Measurements from ENCODE around the gene MCRS1.

The MCRS1 gene

DNA sequence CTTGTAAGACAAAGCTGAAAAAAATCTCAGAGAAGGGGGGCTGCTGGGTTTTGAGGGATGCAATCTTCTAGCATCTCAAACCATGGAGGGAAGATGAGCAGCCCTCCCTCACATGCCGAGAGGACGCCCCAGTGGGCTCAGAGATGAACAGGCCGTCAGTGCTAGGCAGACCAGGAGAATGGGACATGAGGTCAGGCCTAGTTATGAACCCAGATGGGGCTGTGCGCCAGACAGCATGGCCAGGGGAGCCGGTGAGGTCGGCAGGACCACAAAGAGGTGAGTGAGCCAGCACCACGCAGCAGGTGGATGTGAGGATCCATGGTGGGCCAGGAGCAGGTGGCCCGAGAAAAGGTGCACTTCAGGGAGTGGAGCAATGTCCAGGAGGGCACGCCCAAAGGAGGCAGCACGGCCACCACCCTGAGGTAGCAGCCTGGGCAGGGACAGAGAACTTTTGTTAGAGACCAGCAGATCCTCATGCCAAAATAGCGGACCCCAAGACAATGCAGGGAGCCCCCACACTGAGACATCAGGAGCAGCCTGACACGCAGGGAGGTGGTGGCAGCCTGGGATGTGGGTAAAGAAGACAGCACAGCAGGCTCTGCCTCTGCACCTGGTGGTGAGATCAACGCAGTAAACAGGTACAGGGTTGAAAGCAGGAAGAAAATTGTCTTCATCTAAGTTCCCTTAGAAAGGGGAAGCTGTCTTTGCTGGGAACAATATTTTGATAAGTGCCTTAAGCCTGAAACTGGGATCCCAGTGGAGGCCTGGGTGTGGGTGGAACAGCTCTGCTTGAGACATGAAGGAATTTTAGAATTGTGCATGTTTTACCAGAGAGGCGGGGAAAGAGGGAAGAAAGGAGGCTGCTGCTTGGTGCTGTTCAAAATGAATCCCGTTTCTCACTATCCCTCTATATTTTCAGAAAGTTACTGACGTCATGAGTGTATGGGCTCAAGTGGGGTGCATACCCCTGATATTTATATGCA, 17.8 kb upstream of the MCRS1 start:
- peaks cover 0 to 6% (median 3%) of the 10 kb centered on the region in 11 experiments; a peak in 12 of 22 replicates for H3K9me3 ChIP-seq (replicated peaks in 1 of 11)
- no peak for TF ChIP-seq Cebpa-rat (IDR thresholded peaks at IDR 0.05)
- H3K27ac ChIP-seq, result peak overlapping the region in 3 of 11 experiments; percentile 62 to 69 (median 67); a peak in 4 of 22 replicates
- peaks cover 0 to 48% (median 30%) of the 10 kb centered on the region in 11 experiments; a peak in 18 of 22 replicates for H3K36me3 ChIP-seq
- peak overlapping the region in 10 of 11 experiments; percentile 13 to 91 (median 83); a peak in 16 of 22 replicates for H3K4me2 ChIP-seq
- H3K9ac ChIP-seq, result peak overlapping the region in 1 of 11 experiments; percentile 64; a peak in 1 of 22 replicates
- H3K27me3 ChIP-seq, result no peaks in the 10 kb centered on the region
- H4K20me1 ChIP-seq, result peaks cover 0 to 24% (median 5%) of the 10 kb centered on the region in 11 experiments; a peak in 18 of 22 replicates
- peaks cover 36 to 57% (median 51%) of the 10 kb centered on the region in 10 experiments for H3K4me1 ChIP-seq
- no peak overlapping the region for H3K4me3 ChIP-seq

DNA sequence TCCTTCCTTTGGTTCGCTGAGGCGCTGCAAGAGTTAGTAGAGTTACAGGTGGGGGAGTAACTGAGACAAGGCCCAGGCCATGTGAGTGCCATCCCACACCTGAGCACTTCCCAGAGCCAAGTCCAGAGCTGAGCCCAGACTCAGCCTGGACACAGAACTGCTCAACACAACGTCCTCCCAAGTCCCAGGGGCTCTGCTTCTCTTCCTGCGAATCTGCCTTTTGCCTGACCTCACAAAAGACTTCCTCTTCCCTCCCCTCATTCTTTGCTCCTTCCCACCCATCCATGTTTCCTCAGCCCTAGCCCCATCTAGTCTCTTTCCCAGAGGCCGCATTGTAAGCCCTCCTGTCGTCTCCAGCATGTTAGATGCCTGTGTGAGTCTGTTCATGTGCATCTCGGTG, 16.6 kb upstream of the MCRS1 start:
- H3K27ac ChIP-seq, result peak overlapping the region in 9 of 11 experiments; percentile 49 to 72 (median 68); a peak in 18 of 22 replicates
- no peak for TF ChIP-seq Cebpa-rat (IDR thresholded peaks at IDR 0.05)
- peaks cover 0 to 43% (median 23%) of the 10 kb centered on the region in 11 experiments; a peak in 17 of 22 replicates for H3K36me3 ChIP-seq
- H4K20me1 ChIP-seq, result peaks cover 0 to 35% (median 16%) of the 10 kb centered on the region in 11 experiments; a peak in 19 of 22 replicates
- no peaks in the 10 kb centered on the region for H3K9me3 ChIP-seq (replicated peaks in 1 of 11)
- H3K4me2 ChIP-seq, result peak overlapping the region; percentile 77 to 91 (median 84)
- H3K27me3 ChIP-seq, result no peaks in the 10 kb centered on the region
- peak overlapping the region in 3 of 10 experiments; percentile 11 to 43 (median 17); a peak in 6 of 20 replicates for H3K4me3 ChIP-seq
- peak overlapping the region; percentile 5 to 71 (median 62); a peak in 19 of 22 replicates for H3K9ac ChIP-seq
- H3K4me1 ChIP-seq, result peaks cover 41 to 66% (median 58%) of the 10 kb centered on the region in 10 experiments

DNA sequence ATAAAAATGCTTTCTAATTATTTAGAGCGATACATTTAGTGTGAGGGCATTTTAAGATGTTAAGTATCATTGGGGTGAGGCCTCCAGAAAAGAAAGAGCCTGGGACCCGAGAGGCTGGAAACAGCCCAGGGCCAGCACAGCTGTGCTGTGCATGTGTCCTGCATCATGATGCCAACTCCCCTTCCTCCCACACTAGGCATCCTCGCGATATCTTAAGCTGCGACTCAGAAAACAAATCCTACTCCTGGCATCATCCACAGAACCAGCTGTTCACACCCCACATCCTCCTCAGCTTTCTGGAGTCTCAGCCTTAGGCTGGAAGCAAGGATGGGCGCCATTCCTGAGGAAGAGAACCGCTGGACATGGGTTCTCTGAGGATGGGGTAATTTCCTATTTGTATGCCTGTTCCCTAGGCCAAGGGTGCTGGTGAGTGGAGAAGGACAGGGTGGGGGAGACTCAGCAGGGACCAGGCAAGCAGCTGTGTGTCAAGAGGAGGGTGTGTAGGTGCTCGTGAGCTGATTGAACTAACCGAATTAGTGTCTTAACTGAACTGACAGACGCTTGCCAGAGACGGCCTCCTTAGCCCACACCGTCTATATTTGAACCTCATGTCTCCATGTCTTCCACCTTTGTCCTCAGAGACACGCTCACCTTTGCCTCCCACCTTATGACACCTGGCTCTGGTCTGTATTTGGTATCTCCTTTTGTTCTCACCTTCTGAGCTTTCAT, 15.6 kb upstream of the MCRS1 start:
- no peak overlapping the region for H3K4me3 ChIP-seq
- TF ChIP-seq Cebpa-rat (IDR thresholded peaks at IDR 0.05), result no peak
- H3K4me2 ChIP-seq, result peak overlapping the region in 10 of 11 experiments; percentile 77 to 91 (median 84); a peak in 18 of 22 replicates
- H3K36me3 ChIP-seq, result peaks cover 0 to 37% (median 20%) of the 10 kb centered on the region in 11 experiments; a peak in 16 of 22 replicates
- H4K20me1 ChIP-seq, result peaks cover 0 to 39% (median 21%) of the 10 kb centered on the region in 11 experiments; a peak in 19 of 22 replicates
- peak overlapping the region in 2 of 11 experiments; percentile 63 to 71; a peak in 1 of 22 replicates for H3K9ac ChIP-seq
- H3K4me1 ChIP-seq, result peaks cover 33 to 59% (median 50%) of the 10 kb centered on the region in 10 experiments
- no peaks in the 10 kb centered on the region for H3K9me3 ChIP-seq (replicated peaks in 1 of 11)
- H3K27ac ChIP-seq, result peak overlapping the region in 2 of 11 experiments; percentile 60 to 68; a peak in 2 of 22 replicates
- H3K27me3 ChIP-seq, result no peaks in the 10 kb centered on the region

DNA sequence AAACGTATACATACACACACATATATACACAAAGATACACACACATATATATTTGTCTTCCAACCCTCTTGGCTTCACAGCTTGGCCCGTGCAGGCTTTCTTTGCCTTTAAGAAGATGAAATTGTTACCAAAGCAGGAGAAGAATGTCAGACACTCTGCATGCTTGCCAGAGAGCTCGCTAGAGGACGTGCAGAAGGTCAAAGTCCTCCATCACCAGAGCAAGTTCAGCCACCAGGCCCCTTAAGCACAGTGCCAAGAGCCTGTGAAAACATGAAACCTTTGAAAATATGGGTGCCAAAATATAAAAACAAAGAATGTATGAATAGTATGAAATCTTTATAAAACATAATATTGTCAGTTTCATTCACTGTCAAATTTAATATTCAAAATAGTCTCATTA, 14.9 kb upstream of the MCRS1 start:
- TF ChIP-seq Cebpa-rat (IDR thresholded peaks at IDR 0.05), result no peak
- Histone ChIP-seq H3K4me2 (no peak overlapping the region), H3K9me3 (replicated peaks in 1 of 11) (no peaks in the 10 kb centered on the region), H3K27ac (no peak overlapping the region), H4K20me1 (peaks cover 0 to 46% (median 28%) of the 10 kb centered on the region in 11 experiments; a peak in 19 of 22 replicates), H3K27me3 (no peaks in the 10 kb centered on the region), H3K4me1 (peaks cover 28 to 54% (median 46%) of the 10 kb centered on the region in 10 experiments), H3K9ac (no peak overlapping the region), H3K4me3 (no peak overlapping the region), H3K36me3 (peaks cover 0 to 37% (median 16%) of the 10 kb centered on the region in 11 experiments; a peak in 16 of 22 replicates)

DNA sequence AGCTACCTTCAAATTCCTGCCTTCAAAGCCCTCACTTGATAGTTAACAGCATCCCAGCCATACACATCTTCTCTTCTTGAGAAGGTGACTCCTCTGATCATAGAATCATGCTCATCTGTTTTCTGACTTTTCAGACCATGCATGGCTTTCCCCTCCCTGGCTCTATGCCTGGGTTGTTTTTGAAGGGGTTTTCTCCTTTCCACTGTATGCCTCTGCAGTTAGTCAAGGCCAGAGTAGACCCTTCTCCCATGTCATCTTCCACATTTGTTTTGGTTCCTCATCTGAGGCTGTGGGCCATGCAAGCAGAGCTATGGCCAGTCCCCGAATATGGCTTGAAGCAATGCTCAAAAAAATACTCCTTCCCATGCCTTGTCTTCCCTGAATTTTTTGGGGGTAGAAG, 14.3 kb upstream of the MCRS1 start:
- Histone ChIP-seq H3K4me3 (no peak overlapping the region), H4K20me1 (peaks cover 0 to 53% (median 31%) of the 10 kb centered on the region in 11 experiments; a peak in 19 of 22 replicates), H3K4me2 (peak overlapping the region in 4 of 11 experiments; percentile 34 to 62 (median 38); a peak in 4 of 22 replicates), H3K27me3 (no peaks in the 10 kb centered on the region), H3K9me3 (replicated peaks in 1 of 11) (no peaks in the 10 kb centered on the region), H3K9ac (no peak overlapping the region), H3K4me1 (peaks cover 28 to 54% (median 46%) of the 10 kb centered on the region in 10 experiments), H3K27ac (no peak overlapping the region), H3K36me3 (peaks cover 0 to 37% (median 14%) of the 10 kb centered on the region in 11 experiments; a peak in 17 of 22 replicates)
- no peak for TF ChIP-seq Cebpa-rat (IDR thresholded peaks at IDR 0.05)

DNA sequence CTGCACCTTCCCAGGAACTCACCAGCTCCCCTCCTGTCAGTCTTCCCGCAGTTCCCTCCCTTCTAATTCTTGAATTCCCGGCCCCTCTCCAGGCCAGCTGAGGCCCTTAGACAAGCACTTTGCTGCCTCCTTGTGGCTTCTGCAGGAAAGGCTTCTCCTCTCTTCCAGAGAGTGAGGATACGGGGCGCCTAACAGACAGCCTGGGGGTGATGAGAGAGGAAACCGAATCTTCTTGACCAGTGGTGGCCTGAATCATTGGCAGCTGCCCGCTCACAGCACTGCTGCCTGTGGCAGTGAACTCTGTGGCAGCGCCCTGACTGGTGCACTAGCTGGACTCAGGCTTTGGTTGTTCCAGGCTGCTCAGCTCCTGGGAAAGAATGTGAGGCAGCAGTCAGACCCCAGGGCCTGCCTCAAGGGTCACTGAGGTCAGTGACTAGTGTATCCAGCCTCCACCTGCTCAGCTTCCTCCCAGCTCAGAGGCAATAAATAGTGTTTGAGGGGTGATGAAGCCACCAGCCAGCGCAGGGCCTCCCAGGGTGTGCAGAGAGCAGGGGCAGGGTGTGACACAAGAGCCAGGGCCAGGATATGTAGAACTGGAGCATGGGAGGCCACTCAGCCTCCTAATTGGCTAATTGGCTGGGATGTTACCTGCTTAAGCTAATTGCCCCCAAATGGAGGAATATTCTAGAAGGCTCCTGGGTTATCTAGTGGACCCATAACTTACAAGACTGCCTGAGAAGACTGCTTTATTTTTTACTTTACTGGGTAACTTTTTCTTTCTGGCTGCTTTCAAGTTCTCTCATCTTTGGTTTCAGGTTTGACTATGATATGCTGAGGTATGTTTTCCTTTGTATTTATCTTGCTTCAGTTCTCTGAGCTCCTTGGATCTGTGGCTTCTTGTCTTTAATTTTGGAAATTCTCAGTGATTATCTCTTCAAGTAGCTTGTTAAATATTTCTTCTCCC, 12.9 kb upstream of the MCRS1 start:
- H3K4me2 ChIP-seq, result peak overlapping the region; percentile 21 to 69 (median 34); a peak in 18 of 22 replicates

DNA sequence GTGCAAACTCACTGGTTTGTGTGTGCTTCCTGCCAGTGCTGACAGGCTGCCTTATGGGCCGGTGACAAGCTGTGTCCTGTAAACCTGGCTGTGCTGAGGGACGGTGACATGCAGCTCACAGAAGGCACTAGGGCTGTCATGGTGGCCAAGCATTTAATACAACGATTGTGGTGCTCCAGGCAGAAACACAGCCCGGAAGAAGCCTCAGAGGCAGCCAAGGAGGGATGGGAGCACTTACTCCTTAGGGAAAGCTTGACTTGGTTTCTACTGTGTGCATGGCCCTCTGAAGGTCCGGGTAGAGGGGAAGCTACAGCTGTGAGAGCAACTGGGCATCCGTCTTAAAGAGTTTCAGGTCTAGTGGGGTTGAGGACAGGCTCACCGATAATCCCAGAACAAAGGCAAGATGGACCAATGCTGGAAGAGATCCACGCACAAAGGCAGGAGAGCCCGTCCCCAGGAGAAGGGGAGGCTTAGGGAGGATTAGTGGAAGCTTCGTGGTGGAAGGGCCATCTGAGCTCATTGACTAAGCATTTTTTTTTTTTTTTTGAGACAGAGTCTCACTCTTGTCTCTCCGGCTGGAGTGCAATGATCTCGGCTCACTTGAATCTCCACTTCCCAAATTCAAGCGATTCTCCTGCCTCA, 10.7 kb upstream of the MCRS1 start:
- TF ChIP-seq Cebpa-rat (IDR thresholded peaks at IDR 0.05), result no peak
- no peak overlapping the region for H3K4me2 ChIP-seq
- H3K9me3 ChIP-seq (replicated peaks in 1 of 11), result no peaks in the 10 kb centered on the region
- H3K4me3 ChIP-seq, result no peak overlapping the region
- no peak overlapping the region for H3K9ac ChIP-seq
- peaks cover 0 to 60% (median 36%) of the 10 kb centered on the region in 11 experiments; a peak in 19 of 22 replicates for H4K20me1 ChIP-seq
- no peaks in the 10 kb centered on the region for H3K27me3 ChIP-seq
- peaks cover 4 to 30% (median 24%) of the 10 kb centered on the region in 10 experiments; a peak in 18 of 20 replicates for H3K4me1 ChIP-seq
- H3K27ac ChIP-seq, result no peak overlapping the region
- H3K36me3 ChIP-seq, result peaks cover 2 to 49% (median 33%) of the 10 kb centered on the region in 11 experiments; a peak in 20 of 22 replicates

More for the DNA sequence above, 12.9 kb upstream of the MCRS1 start:
- H3K9ac ChIP-seq, result peak overlapping the region in 8 of 11 experiments; percentile 4 to 55 (median 20); a peak in 4 of 22 replicates
- TF ChIP-seq Cebpa-rat (IDR thresholded peaks at IDR 0.05), result no peak
- peaks cover 0 to 38% (median 20%) of the 10 kb centered on the region in 11 experiments; a peak in 15 of 22 replicates for H3K36me3 ChIP-seq
- H3K27ac ChIP-seq, result no peak overlapping the region
- H3K4me3 ChIP-seq, result no peak overlapping the region
- peaks cover 0 to 60% (median 34%) of the 10 kb centered on the region in 11 experiments; a peak in 19 of 22 replicates for H4K20me1 ChIP-seq
- no peaks in the 10 kb centered on the region for H3K27me3 ChIP-seq
- no peaks in the 10 kb centered on the region for H3K9me3 ChIP-seq (replicated peaks in 1 of 11)
- peaks cover 21 to 52% (median 45%) of the 10 kb centered on the region in 10 experiments for H3K4me1 ChIP-seq
